Measurements from ENCODE around the gene EIPR1. TPM values are rescaled to one million over a fixed set of nuclear protein-coding genes. Genes with fewer than 3 reads are reported as not detected.

Gene EIPR1
- total and polyA plus RNA-seq, 8 donors = 4.3 to 12.5 (median 6.4) TPM

DNA sequence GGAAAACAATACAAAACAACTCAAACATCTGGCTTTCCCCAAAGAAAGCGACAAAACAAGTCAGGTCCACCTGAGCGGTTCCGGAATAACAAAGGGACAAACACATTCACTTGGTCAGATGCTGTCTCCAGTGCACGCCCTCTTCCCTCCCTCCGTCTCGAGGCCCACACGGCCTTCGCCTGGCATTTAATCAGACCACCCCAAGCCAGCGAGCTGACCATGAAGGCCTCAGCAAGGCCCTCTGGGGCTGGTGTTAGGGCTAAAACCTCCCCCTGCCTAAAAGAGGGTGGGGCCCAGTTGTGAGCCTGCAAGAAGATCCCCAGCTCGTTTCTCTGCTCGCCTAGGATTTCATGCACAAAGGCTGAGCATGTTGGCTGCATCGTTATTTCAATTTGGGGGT lies 180.3 kb downstream of the EIPR1 start:
- Histone ChIP-seq H3K27ac (no peak overlapping the region), H3K36me3 (peaks cover 0 to 10% (median 0%) of the 10 kb centered on the region in 3 donors), H3K4me1 (no peaks in the 10 kb centered on the region), H3K27me3 (no peaks in the 10 kb centered on the region), H3K4me3 (no peak overlapping the region), H3K9me3 (no peaks in the 10 kb centered on the region)
- TF ChIP-seq, protein P1, sequence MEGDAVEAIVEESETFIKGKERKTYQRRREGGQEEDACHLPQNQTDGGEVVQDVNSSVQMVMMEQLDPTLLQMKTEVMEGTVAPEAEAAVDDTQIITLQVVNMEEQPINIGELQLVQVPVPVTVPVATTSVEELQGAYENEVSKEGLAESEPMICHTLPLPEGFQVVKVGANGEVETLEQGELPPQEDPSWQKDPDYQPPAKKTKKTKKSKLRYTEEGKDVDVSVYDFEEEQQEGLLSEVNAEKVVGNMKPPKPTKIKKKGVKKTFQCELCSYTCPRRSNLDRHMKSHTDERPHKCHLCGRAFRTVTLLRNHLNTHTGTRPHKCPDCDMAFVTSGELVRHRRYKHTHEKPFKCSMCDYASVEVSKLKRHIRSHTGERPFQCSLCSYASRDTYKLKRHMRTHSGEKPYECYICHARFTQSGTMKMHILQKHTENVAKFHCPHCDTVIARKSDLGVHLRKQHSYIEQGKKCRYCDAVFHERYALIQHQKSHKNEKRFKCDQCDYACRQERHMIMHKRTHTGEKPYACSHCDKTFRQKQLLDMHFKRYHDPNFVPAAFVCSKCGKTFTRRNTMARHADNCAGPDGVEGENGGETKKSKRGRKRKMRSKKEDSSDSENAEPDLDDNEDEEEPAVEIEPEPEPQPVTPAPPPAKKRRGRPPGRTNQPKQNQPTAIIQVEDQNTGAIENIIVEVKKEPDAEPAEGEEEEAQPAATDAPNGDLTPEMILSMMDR (IDR thresholded peaks at IDR 0.05) = no peak
- intact Hi-C loops (cut with DNase I) = no loop called here
- DNase-seq (peak in 1 of 6 donors; percentile 39), FAIRE-seq (no peak), ATAC-seq (no peak)
- WGBS, 2 donors = 80% methylated on average over 12 of the region's 12 CpGs

DNA sequence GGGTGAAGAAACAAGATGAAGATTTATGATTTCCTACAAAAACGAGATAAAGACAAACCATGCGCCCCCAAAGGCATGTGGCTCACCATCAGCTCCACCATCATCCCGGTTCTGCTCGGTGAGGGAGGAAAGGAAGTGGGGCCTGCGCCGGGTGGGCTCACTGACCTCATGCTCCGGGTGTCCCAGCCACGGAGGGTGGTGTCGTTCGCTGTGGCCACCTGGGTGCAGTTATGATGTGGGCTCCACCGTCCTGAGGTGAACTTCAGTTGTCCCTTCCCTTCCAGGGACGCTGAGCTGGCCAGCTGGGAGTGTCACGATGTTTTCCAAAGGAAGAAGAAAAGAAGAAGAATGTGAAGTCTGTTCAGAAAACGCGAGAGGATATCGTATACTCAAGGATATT lies 180.9 kb downstream of the EIPR1 start:
- H3K9me3 ChIP-seq = no peaks in the 10 kb centered on the region
- intact Hi-C loops (cut with DNase I) = no loop called here
- 91% methylated on average over 16 of the region's 16 CpGs for whole genome bisulfite sequencing, 2 donors
- H3K36me3 ChIP-seq = peaks cover 0 to 10% (median 0%) of the 10 kb centered on the region in 3 donors
- H3K27me3 ChIP-seq = no peaks in the 10 kb centered on the region
- ATAC-seq (no peak), FAIRE-seq (no peak), DNase-seq (peak in 1 of 6 donors; percentile 43)
- H3K4me3 ChIP-seq = no peak overlapping the region
- H3K4me1 ChIP-seq = no peaks in the 10 kb centered on the region
- H3K27ac ChIP-seq = no peak overlapping the region
- TF ChIP-seq, protein P1 (IDR thresholded peaks at IDR 0.05) = no peak

DNA sequence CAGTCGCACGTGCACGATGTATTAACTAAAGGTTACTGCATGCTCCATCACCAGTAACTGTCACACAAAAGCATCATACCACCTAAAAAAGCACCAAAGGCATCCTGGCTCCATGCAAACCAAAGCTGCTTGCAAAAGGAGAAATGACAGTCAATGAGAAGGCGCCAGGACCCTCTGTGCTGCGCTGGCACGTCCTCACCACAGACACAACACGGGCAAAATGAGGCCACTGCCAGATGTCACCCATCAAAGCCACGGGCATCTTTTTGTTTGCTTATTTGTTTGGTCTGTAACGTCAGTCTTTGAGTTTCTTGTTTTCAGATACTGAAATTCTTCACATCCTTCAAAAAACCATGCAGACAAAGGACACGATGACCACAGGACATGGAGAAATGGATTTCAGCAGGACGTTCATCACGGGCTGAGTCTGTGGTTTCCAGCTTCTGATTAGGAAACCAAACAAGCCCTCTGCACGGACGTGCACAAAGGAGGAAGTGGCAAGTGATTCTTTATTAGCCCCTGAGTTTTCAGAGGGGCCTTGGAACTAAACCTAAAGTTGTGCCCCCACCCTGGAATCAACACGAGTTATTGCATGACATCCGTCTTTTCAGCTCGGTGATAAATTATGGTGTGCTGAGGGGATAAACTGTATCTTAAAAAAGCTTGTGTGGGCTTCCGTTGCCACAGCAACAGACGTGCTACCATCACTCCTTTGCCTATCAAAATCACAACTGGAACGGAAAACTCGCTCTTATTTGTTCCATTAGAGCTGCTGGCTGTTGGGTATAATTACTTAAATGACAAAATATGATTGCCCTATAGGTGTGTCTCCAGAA lies 181.8 kb downstream of the EIPR1 start:
- FAIRE-seq = no peak
- 85 to 86% methylated on average over 21 of the region's 21 CpGs for WGBS, 2 donors
- Histone ChIP-seq H3K4me3 (no peak overlapping the region), H3K27ac (no peak overlapping the region), H3K4me1 (no peaks in the 10 kb centered on the region), H3K36me3 (peaks cover 0 to 10% (median 0%) of the 10 kb centered on the region in 3 donors), H3K27me3 (no peaks in the 10 kb centered on the region), H3K9me3 (no peaks in the 10 kb centered on the region)
- intact Hi-C loops (cut with DNase I) = no loop called here
- TF ChIP-seq, protein P1 (IDR thresholded peaks at IDR 0.05) = no peak
- ATAC-seq = peak in 1 of 4 donors; percentile 30
- no peak for DNase-seq

DNA sequence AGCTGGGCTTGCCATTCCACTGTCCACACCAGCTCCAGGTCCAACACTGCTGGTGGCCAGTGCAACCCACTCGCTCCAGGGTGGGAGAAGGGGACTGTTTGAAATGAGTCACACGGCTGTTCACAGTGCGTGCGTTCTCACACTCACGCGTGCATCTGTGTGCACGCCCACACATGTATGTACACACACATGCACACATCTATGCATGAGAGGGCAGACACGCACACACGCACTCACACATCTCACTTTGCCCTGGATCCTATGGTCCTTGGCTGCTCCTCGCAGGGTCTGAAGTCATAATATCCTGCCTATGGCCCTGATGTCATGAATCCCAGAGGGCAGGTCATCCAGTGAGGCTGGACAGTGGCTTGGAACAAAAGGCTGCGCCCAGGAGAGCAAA lies 182.8 kb downstream of the EIPR1 start:
- ATAC-seq (no peak), DNase-seq (no peak), FAIRE-seq (no peak)
- H3K27ac ChIP-seq = no peak overlapping the region
- H3K36me3 ChIP-seq = peaks cover 0 to 10% (median 0%) of the 10 kb centered on the region in 3 donors
- 95 to 97% methylated on average over 11 of the region's 11 CpGs for WGBS, 2 donors
- H3K27me3 ChIP-seq = no peaks in the 10 kb centered on the region
- intact Hi-C loops (cut with DNase I) = no loop called here
- H3K4me3 ChIP-seq = no peak overlapping the region
- TF ChIP-seq, protein P1 (IDR thresholded peaks at IDR 0.05) = no peak
- no peaks in the 10 kb centered on the region for H3K4me1 ChIP-seq
- H3K9me3 ChIP-seq = no peaks in the 10 kb centered on the region

Measured in pancreas (tissue), 10 donors.